HepG2 (cell line): ENCODE results near the gene MZT1. TPM values are rescaled to one million over a fixed set of nuclear protein-coding genes. Genes with fewer than 3 reads are reported as not detected.

Source experiments
- ESRRA ChIP-seq: sonication (generic); formaldehyde crosslinking; IDR thresholded peaks from 2 replicates; pipeline ENCODE4 v1.5.1; 2020; ENCODE audit warnings: mild to moderate bottlenecking, low read depth, missing genetic modification reagents
- JUND ChIP-seq: sonication (generic); formaldehyde crosslinking; IDR thresholded peaks from 2 replicates; pipeline ENCODE4 v1.8.0; 2022; ENCODE audit warnings: mild to moderate bottlenecking, missing genetic modification reagents
- KLF9 ChIP-seq: IDR thresholded peaks from 2 replicates; pipeline ENCODE4 v1.6.1; 2016; ENCODE audit warnings: low read depth
- MTF1 ChIP-seq: sonication (generic); formaldehyde crosslinking; IDR thresholded peaks from 2 replicates; pipeline ENCODE4 v1.5.0; 2020; ENCODE audit warnings: missing genetic modification reagents
- MZF1 ChIP-seq: sonication (generic); formaldehyde crosslinking; IDR thresholded peaks from 2 replicates; pipeline ENCODE4 v1.8.1; 2023; ENCODE audit warnings: mild to moderate bottlenecking, missing genetic modification reagents, borderline replicate concordance
- SP5 ChIP-seq: IDR thresholded peaks from 2 replicates; pipeline ENCODE4 v1.6.1; 2016; ENCODE audit warnings: low read depth, borderline replicate concordance
- SYNCRIP ChIP-seq: fragments of 200-400 bp; formaldehyde crosslinking; IDR thresholded peaks from 2 replicates; pipeline ENCODE4 v1.6.1; 2018; ENCODE audit warnings: mild to moderate bottlenecking, low read depth, low read length; ENCODE audit not compliant: insufficient read depth
- TSC22D2 ChIP-seq: sonication (generic); formaldehyde crosslinking; IDR thresholded peaks from 2 replicates; pipeline ENCODE4 v1.5.1; 2020; ENCODE audit warnings: missing genetic modification reagents, mild to moderate bottlenecking, borderline replicate concordance
- YEATS4 ChIP-seq: sonication (generic); formaldehyde crosslinking; IDR thresholded peaks from 2 replicates; pipeline ENCODE4 v1.4.0; 2020; ENCODE audit warnings: missing genetic modification reagents, borderline replicate concordance
- YY1 ChIP-seq: IDR thresholded peaks from 2 replicates; pipeline ENCODE4 v1.6.1; 2011; ENCODE audit warnings: low read length, low read depth, moderate library complexity, mild to moderate bottlenecking; ENCODE audit not compliant: insufficient read depth, insufficient replicate concordance
- ZNF746 ChIP-seq: sonication (generic); formaldehyde crosslinking; IDR thresholded peaks from 2 replicates; pipeline ENCODE4 v1.8.0; 2022; ENCODE audit warnings: mild to moderate bottlenecking, missing genetic modification reagents
- polyA plus RNA-seq, 8 experiments: library from polyadenylated mRNA; depleted of rRNA in 3 of 8; stranded (reverse) in 7 of 8; unstranded in 1 of 8; fragments of >200 nt; fragmentation: Illumina TruSeq in 4 of 8; extraction: Trizol in 4 of 8; gene quantifications; 2 replicates each; pipeline versions ENCODE4 v1.2.1 to v1.2.3, GENCODE V29; 2011 to 2016; ENCODE audit warnings: low read depth in 4 of 8, missing spikeins in 1 of 8, mixed read lengths in 1 of 8; ENCODE audit not compliant: insufficient read depth in 1 of 8
- total RNA-seq, 5 experiments: library from RNA; depleted of rRNA; stranded (reverse); fragments of >200 nt; fragmentation: Illumina TruSeq; extraction: Trizol; gene quantifications; 2 replicates each; pipeline ENCODE4 v1.2.3, GENCODE V29; 2016; ENCODE audit warnings: low read depth in 1 of 5
- TF ChIP-seq, protein P1 (sequence below): sonication (generic); formaldehyde crosslinking; IDR thresholded peaks from 2 replicates; pipeline ENCODE4 v1.8.1; 2023; ENCODE audit warnings: mild to moderate bottlenecking, inconsistent platforms, moderate library complexity, missing genetic modification reagents, borderline replicate concordance
- TF ChIP-seq, protein P2 (sequence below), 2 experiments: sonication (generic) in 1 of 2; formaldehyde crosslinking in 1 of 2; IDR thresholded peaks; 2 replicates each; pipeline versions ENCODE4 v1.4.0 to v1.6.1; 2016 to 2020; ENCODE audit warnings: borderline replicate concordance in 1 of 2, low read depth in 1 of 2, mild to moderate bottlenecking in 1 of 2, missing genetic modification reagents in 1 of 2
- TF ChIP-seq, protein P3 (sequence below): sonication (generic); formaldehyde crosslinking; IDR thresholded peaks from 2 replicates; pipeline ENCODE4 v1.4.0; 2020; ENCODE audit warnings: missing genetic modification reagents
- TF ChIP-seq, protein P4 (sequence below): sonication (generic); formaldehyde crosslinking; IDR thresholded peaks from 2 replicates; pipeline ENCODE4 v1.4.0; 2020; ENCODE audit warnings: missing genetic modification reagents, borderline replicate concordance
- TF ChIP-seq, protein P5 (sequence below): sonication (generic); formaldehyde crosslinking; IDR thresholded peaks from 2 replicates; pipeline ENCODE4 v1.4.0; 2020; ENCODE audit warnings: missing genetic modification reagents; ENCODE audit errors: not compliant biosample characterization

The MZT1 gene
- total and polyA plus RNA-seq, 2 of the 13 experiments (the other 11 are each of a cell fraction or from before 2014, with no cell fraction given) = 11.7 to 17.2 TPM

DNA sequence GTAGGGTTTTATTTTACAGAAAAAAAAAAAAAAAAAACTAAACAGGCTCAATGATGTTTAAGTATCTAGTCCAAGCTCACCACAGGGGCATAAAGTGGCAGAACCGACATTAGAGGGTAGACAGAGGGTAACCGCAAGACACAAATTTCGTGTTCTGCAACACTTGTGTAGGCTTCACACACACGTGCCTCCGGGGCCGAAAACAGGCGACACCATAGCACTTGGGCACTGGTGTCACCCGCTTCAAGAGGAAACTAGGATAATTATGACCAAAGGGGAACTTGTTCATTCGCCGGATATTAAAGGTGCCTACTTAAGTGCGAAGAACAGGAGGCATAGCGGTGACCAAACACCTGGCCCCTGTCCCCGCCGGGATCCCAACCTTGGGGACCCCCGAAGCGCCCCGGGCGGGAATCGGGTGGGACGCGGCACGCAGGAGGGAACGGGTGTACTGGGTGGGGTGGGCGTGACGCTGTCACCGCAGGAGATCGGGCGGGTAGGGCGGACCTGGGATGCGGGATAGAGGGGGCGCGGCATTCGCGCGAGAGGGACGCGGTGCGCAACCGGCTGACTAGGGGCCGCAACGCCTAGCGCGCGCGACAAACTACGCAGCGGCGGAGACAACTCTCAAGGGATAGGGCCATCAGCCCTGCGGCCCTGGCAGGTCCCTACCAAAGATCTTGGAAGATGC, 558 bp downstream of the MZT1 start (continued):
- TF ChIP-seq ZNF746 (CRISPR knock-in tag) (no peak), MZF1 (CRISPR knock-in tag) (no peak), SP5 (CRISPR knock-in tag) (0 out of 2 replicates have a peak, but pooled peaks have one; percentile 16), YY1 (no peak), ESRRA (CRISPR knock-in tag) (no peak), JUND (CRISPR knock-in tag) (no peak), TSC22D2 (CRISPR knock-in tag) (no peak), KLF9 (peak; percentile 61; the same call in 1 of the 2 replicates), YEATS4 (CRISPR knock-in tag) (no peak), SYNCRIP (no peak), MTF1 (CRISPR knock-in tag) (no peak)
- TF ChIP-seq, protein P1, sequence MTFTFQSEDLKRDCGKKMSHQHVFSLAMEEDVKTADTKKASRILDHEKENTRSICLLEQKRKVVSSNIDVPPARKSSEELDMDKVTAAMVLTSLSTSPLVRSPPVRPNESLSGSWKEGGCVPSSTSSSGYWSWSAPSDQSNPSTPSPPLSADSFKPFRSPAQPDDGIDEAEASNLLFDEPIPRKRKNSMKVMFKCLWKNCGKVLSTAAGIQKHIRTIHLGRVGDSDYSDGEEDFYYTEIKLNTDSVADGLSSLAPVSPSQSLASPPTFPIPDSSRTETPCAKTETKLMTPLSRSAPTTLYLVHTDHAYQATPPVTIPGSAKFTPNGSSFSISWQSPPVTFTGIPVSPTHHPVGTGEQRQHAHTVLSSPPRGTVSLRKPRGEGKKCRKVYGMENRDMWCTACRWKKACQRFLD (CRISPR knock-in tag) = no peak
- TF ChIP-seq, protein P2, sequence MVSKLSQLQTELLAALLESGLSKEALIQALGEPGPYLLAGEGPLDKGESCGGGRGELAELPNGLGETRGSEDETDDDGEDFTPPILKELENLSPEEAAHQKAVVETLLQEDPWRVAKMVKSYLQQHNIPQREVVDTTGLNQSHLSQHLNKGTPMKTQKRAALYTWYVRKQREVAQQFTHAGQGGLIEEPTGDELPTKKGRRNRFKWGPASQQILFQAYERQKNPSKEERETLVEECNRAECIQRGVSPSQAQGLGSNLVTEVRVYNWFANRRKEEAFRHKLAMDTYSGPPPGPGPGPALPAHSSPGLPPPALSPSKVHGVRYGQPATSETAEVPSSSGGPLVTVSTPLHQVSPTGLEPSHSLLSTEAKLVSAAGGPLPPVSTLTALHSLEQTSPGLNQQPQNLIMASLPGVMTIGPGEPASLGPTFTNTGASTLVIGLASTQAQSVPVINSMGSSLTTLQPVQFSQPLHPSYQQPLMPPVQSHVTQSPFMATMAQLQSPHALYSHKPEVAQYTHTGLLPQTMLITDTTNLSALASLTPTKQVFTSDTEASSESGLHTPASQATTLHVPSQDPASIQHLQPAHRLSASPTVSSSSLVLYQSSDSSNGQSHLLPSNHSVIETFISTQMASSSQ (IDR thresholded peaks at IDR 0.05; ENCODE audit: low read depth) = no peak
- TF ChIP-seq, protein P2 (CRISPR knock-in tag; IDR thresholded peaks at IDR 0.05; ENCODE audit: borderline replicate concordance) = 0 out of 2 replicates have a peak, but pooled peaks have one; percentile 5
- TF ChIP-seq, protein P3, sequence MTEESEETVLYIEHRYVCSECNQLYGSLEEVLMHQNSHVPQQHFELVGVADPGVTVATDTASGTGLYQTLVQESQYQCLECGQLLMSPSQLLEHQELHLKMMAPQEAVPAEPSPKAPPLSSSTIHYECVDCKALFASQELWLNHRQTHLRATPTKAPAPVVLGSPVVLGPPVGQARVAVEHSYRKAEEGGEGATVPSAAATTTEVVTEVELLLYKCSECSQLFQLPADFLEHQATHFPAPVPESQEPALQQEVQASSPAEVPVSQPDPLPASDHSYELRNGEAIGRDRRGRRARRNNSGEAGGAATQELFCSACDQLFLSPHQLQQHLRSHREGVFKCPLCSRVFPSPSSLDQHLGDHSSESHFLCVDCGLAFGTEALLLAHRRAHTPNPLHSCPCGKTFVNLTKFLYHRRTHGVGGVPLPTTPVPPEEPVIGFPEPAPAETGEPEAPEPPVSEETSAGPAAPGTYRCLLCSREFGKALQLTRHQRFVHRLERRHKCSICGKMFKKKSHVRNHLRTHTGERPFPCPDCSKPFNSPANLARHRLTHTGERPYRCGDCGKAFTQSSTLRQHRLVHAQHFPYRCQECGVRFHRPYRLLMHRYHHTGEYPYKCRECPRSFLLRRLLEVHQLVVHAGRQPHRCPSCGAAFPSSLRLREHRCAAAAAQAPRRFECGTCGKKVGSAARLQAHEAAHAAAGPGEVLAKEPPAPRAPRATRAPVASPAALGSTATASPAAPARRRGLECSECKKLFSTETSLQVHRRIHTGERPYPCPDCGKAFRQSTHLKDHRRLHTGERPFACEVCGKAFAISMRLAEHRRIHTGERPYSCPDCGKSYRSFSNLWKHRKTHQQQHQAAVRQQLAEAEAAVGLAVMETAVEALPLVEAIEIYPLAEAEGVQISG (CRISPR knock-in tag) = no peak
- TF ChIP-seq, protein P4, sequence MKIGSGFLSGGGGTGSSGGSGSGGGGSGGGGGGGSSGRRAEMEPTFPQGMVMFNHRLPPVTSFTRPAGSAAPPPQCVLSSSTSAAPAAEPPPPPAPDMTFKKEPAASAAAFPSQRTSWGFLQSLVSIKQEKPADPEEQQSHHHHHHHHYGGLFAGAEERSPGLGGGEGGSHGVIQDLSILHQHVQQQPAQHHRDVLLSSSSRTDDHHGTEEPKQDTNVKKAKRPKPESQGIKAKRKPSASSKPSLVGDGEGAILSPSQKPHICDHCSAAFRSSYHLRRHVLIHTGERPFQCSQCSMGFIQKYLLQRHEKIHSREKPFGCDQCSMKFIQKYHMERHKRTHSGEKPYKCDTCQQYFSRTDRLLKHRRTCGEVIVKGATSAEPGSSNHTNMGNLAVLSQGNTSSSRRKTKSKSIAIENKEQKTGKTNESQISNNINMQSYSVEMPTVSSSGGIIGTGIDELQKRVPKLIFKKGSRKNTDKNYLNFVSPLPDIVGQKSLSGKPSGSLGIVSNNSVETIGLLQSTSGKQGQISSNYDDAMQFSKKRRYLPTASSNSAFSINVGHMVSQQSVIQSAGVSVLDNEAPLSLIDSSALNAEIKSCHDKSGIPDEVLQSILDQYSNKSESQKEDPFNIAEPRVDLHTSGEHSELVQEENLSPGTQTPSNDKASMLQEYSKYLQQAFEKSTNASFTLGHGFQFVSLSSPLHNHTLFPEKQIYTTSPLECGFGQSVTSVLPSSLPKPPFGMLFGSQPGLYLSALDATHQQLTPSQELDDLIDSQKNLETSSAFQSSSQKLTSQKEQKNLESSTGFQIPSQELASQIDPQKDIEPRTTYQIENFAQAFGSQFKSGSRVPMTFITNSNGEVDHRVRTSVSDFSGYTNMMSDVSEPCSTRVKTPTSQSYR (CRISPR knock-in tag) = no peak
- TF ChIP-seq, protein P5, sequence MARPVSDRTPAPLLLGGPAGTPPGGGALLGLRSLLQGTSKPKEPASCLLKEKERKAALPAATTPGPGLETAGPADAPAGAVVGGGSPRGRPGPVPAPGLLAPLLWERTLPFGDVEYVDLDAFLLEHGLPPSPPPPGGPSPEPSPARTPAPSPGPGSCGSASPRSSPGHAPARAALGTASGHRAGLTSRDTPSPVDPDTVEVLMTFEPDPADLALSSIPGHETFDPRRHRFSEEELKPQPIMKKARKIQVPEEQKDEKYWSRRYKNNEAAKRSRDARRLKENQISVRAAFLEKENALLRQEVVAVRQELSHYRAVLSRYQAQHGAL (CRISPR knock-in tag) = no peak
